ENCODE data around the gene TPO.

Gene TPO

DNA sequence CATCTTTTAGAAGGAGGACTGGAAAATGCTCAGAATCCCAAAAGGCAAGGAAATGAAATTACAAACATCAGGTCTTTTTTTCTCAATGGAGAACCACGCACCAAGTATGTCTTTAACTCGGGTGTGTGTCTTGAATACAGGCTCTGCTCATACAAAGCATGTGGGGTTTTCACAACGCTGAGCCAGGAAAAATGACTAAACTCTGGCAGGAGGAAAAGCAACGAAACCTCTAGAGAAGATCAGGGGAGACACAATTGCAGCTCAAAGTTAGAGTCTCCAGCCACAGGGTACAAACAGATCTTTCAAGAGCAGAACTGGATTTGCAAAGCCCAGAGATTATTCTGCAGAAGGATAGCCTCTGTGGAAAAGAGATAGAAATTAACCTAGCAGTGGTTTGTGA, 42.8 kb upstream of the TPO start:
- Histone ChIP-seq H3K4me1 (ENCODE audit: control insufficient read depth in 1 of 2, insufficient read depth in 2 of 2, low read length in 2 of 2) (no peaks in the 10 kb centered on the region), H3K9ac (ENCODE audit: low read length) (no peak overlapping the region), H3K4me2 (ENCODE audit: low read length) (no peak overlapping the region), H3K27ac (ENCODE audit: low read depth, low read length) (no peak overlapping the region), H3K79me1 (ENCODE audit: low read length) (no peaks in the 10 kb centered on the region), H4K8ac (ENCODE audit: low read depth, low read length) (no peak overlapping the region), H4K91ac (ENCODE audit: low read depth, low read length) (no peak overlapping the region), H2AFZ (ENCODE audit: insufficient read depth, low read length, poor library complexity) (no peak overlapping the region), H2AK5ac (ENCODE audit: low read length) (no peak overlapping the region), H2BK12ac (ENCODE audit: low read length) (no peak overlapping the region), H3K36me3 (ENCODE audit: control insufficient read depth in 1 of 2, insufficient read depth in 2 of 2, low read length in 2 of 2) (no peaks in the 10 kb centered on the region), H3K4me3 (ENCODE audit: low read depth, low read length) (no peak overlapping the region), H3K23ac (ENCODE audit: low read length) (no peak overlapping the region), H3K79me2 (ENCODE audit: control insufficient read depth, insufficient read depth, low read length, poor library complexity) (no peaks in the 10 kb centered on the region), H3K9me3 (ENCODE audit: insufficient read depth, low read depth, low read length) (peaks cover 1% of the 10 kb centered on the region), H3K4ac (ENCODE audit: low read depth, low read length) (no peak overlapping the region), H3K14ac (ENCODE audit: low read length) (no peak overlapping the region), H4K12ac (ENCODE audit: low read depth, low read length) (no peak overlapping the region), H3K27me3 (ENCODE audit: insufficient read depth, low read length) (no peaks in the 10 kb centered on the region), H3K18ac (ENCODE audit: low read length) (no peak overlapping the region), H2BK5ac (ENCODE audit: low read depth, low read length, poor library complexity) (no peak overlapping the region), H2BK120ac (ENCODE audit: insufficient read depth, low read length, poor library complexity) (no peak overlapping the region)
- DNase-seq, result no peak
- no CpG with 5 or more reads among the region's 4 CpGs for WGBS (ENCODE audit: extremely low coverage, insufficient coverage, insufficient read length)

DNA sequence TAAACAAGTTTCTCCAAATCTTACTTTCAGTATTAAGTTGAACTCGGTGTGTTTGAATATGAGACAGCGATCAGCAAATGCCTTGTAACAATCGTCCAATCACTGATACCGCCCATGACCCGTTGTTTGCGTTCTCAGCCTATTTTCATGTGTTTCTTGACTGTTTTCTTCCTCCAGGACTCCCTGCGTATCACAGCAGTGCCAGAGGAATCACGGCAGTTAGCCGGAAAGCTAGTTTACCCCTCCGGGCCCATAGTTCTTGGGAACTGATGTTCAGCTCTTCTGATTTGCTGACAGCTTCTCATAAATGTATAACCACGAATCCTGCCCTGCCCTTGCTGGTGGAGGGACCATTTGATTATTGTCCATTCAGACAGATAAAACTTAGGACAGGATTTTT, 42.2 kb upstream of the TPO start:
- no peak for DNase-seq
- Histone ChIP-seq H3K14ac (ENCODE audit: low read length) (no peak overlapping the region), H3K4ac (ENCODE audit: low read depth, low read length) (no peak overlapping the region), H2BK120ac (ENCODE audit: insufficient read depth, low read length, poor library complexity) (no peak overlapping the region), H2AK5ac (ENCODE audit: low read length) (no peak overlapping the region), H4K12ac (ENCODE audit: low read depth, low read length) (no peak overlapping the region), H3K4me1 (ENCODE audit: control insufficient read depth in 1 of 2, insufficient read depth in 2 of 2, low read length in 2 of 2) (no peaks in the 10 kb centered on the region), H2BK5ac (ENCODE audit: low read depth, low read length, poor library complexity) (no peak overlapping the region), H3K23ac (ENCODE audit: low read length) (no peak overlapping the region), H3K9ac (ENCODE audit: low read length) (no peak overlapping the region), H4K8ac (ENCODE audit: low read depth, low read length) (no peak overlapping the region), H3K79me2 (ENCODE audit: control insufficient read depth, insufficient read depth, low read length, poor library complexity) (no peaks in the 10 kb centered on the region), H2AFZ (ENCODE audit: insufficient read depth, low read length, poor library complexity) (no peak overlapping the region), H3K4me3 (ENCODE audit: low read depth, low read length) (no peak overlapping the region), H3K36me3 (ENCODE audit: control insufficient read depth in 1 of 2, insufficient read depth in 2 of 2, low read length in 2 of 2) (no peaks in the 10 kb centered on the region), H2BK12ac (ENCODE audit: low read length) (no peak overlapping the region), H3K18ac (ENCODE audit: low read length) (no peak overlapping the region), H3K79me1 (ENCODE audit: low read length) (no peaks in the 10 kb centered on the region), H3K27ac (ENCODE audit: low read depth, low read length) (no peak overlapping the region), H4K91ac (ENCODE audit: low read depth, low read length) (no peak overlapping the region), H3K4me2 (ENCODE audit: low read length) (no peak overlapping the region), H3K9me3 (ENCODE audit: insufficient read depth, low read depth, low read length) (peaks cover 2% of the 10 kb centered on the region), H3K27me3 (ENCODE audit: insufficient read depth, low read length) (no peaks in the 10 kb centered on the region)
- no CpG with 5 or more reads among the region's 11 CpGs for WGBS (ENCODE audit: extremely low coverage, insufficient coverage, insufficient read length)

DNA sequence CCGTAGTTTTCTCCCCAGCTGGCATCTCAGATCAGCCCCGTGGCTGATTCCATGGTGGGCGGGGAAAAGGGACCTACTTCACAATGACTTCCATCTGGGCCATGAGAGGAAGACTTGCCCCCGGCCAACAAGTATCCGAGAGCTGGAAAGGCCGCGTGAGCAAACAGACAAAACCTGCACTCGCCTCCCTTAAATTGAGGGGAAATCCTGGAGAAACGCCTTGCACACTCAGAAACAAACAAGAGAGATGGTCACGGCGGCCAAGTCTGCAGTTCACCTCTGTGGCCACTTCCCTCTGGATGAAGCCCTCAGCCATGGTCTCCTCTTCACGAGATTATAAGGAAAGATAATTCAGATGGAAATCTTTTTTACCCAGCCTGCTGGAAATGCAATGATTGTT, 39.4 kb upstream of the TPO start:
- Histone ChIP-seq H3K36me3 (ENCODE audit: control insufficient read depth in 1 of 2, insufficient read depth in 2 of 2, low read length in 2 of 2) (no peaks in the 10 kb centered on the region), H3K14ac (ENCODE audit: low read length) (no peak overlapping the region), H3K27me3 (ENCODE audit: insufficient read depth, low read length) (no peaks in the 10 kb centered on the region), H3K4me2 (ENCODE audit: low read length) (no peak overlapping the region), H3K18ac (ENCODE audit: low read length) (no peak overlapping the region), H2BK12ac (ENCODE audit: low read length) (no peak overlapping the region), H3K4me3 (ENCODE audit: low read depth, low read length) (no peak overlapping the region), H3K79me2 (ENCODE audit: control insufficient read depth, insufficient read depth, low read length, poor library complexity) (no peaks in the 10 kb centered on the region), H2BK120ac (ENCODE audit: insufficient read depth, low read length, poor library complexity) (no peak overlapping the region), H4K12ac (ENCODE audit: low read depth, low read length) (no peak overlapping the region), H3K79me1 (ENCODE audit: low read length) (no peaks in the 10 kb centered on the region), H2BK5ac (ENCODE audit: low read depth, low read length, poor library complexity) (no peak overlapping the region), H3K4ac (ENCODE audit: low read depth, low read length) (no peak overlapping the region), H2AK5ac (ENCODE audit: low read length) (no peak overlapping the region), H3K27ac (ENCODE audit: low read depth, low read length) (no peak overlapping the region), H3K4me1 (ENCODE audit: control insufficient read depth in 1 of 2, insufficient read depth in 2 of 2, low read length in 2 of 2) (no peaks in the 10 kb centered on the region), H3K9ac (ENCODE audit: low read length) (no peak overlapping the region), H2AFZ (ENCODE audit: insufficient read depth, low read length, poor library complexity) (no peak overlapping the region), H4K91ac (ENCODE audit: low read depth, low read length) (no peak overlapping the region), H3K23ac (ENCODE audit: low read length) (no peak overlapping the region), H3K9me3 (ENCODE audit: insufficient read depth, low read depth, low read length) (peaks cover 1% of the 10 kb centered on the region), H4K8ac (ENCODE audit: low read depth, low read length) (no peak overlapping the region)
- no peak for DNase-seq
- WGBS (ENCODE audit: extremely low coverage, insufficient coverage, insufficient read length), result no CpG with 5 or more reads among the region's 12 CpGs

- peaks cover 1% of the 10 kb centered on the region for H3K9me3 ChIP-seq (ENCODE audit: insufficient read depth, low read depth, low read length)
- no peak overlapping the region for H3K18ac ChIP-seq (ENCODE audit: low read length)
Observed at GRCh38 chr2:1374287-1374686, 39.0 kb upstream of the TPO start.

More at GRCh38 chr2:1374287-1374686, 39.0 kb upstream of the TPO start:
- Histone ChIP-seq H4K12ac (ENCODE audit: low read depth, low read length) (no peak overlapping the region), H2BK120ac (ENCODE audit: insufficient read depth, low read length, poor library complexity) (no peak overlapping the region), H3K36me3 (ENCODE audit: control insufficient read depth in 1 of 2, insufficient read depth in 2 of 2, low read length in 2 of 2) (no peaks in the 10 kb centered on the region), H3K27ac (ENCODE audit: low read depth, low read length) (no peak overlapping the region), H2BK5ac (ENCODE audit: low read depth, low read length, poor library complexity) (no peak overlapping the region), H3K9ac (ENCODE audit: low read length) (no peak overlapping the region), H3K79me1 (ENCODE audit: low read length) (no peaks in the 10 kb centered on the region), H2BK12ac (ENCODE audit: low read length) (no peak overlapping the region), H2AFZ (ENCODE audit: insufficient read depth, low read length, poor library complexity) (no peak overlapping the region), H3K79me2 (ENCODE audit: control insufficient read depth, insufficient read depth, low read length, poor library complexity) (no peaks in the 10 kb centered on the region), H3K27me3 (ENCODE audit: insufficient read depth, low read length) (no peaks in the 10 kb centered on the region), H3K4me1 (ENCODE audit: control insufficient read depth in 1 of 2, insufficient read depth in 2 of 2, low read length in 2 of 2) (no peaks in the 10 kb centered on the region), H4K91ac (ENCODE audit: low read depth, low read length) (no peak overlapping the region), H3K23ac (ENCODE audit: low read length) (no peak overlapping the region), H4K8ac (ENCODE audit: low read depth, low read length) (no peak overlapping the region), H3K4me3 (ENCODE audit: low read depth, low read length) (no peak overlapping the region), H3K4ac (ENCODE audit: low read depth, low read length) (no peak overlapping the region), H3K4me2 (ENCODE audit: low read length) (no peak overlapping the region), H2AK5ac (ENCODE audit: low read length) (no peak overlapping the region), H3K14ac (ENCODE audit: low read length) (no peak overlapping the region)
- DNase-seq, result no peak
- WGBS (ENCODE audit: extremely low coverage, insufficient coverage, insufficient read length), result no CpG with 5 or more reads among the region's 11 CpGs
